ENCODE measurements around the gene ZNF764.
"Not testable (repeated sequence)": the region's sequence is repeated elsewhere in the genome, so short reads cannot be mapped to it uniquely, and the experiment has no call there.

ZNF764 gene

GRCh38 chr16:30527635-30528178, 30.5 kb downstream of the ZNF764 start:
- DNase-seq (ENCODE audit: low spot score), result no peak

GRCh38 chr16:30526823-30527634, 31.1 kb downstream of the ZNF764 start:
- DNase-seq (ENCODE audit: low spot score), result peak; percentile 98

- peak; percentile 16 for DNase-seq (ENCODE audit: low spot score)
Observed at GRCh38 chr16:30526137-30526822, 31.9 kb downstream of the ZNF764 start, which contains the start of gene ZNF768. TSS of gene ZNF768 (minus strand) at chr16:30526566. CDS start at chr16:30526413, 153 bp downstream.

GRCh38 chr16:30525844-30526136, 32.4 kb downstream of the ZNF764 start:
- no peak for DNase-seq (ENCODE audit: low spot score)

- no peak for DNase-seq (ENCODE audit: low spot score)
Observed at GRCh38 chr16:30524575-30525568, 33.3 kb downstream of the ZNF764 start.

GRCh38 chr16:30523768-30524574, 34.2 kb downstream of the ZNF764 start:
- no peak for DNase-seq (ENCODE audit: low spot score)

GRCh38 chr16:30522702-30523463, 35.3 kb downstream of the ZNF764 start:
- not testable (repeated sequence) for DNase-seq (ENCODE audit: low spot score)

- no peak for DNase-seq (ENCODE audit: low spot score)
Observed at GRCh38 chr16:30521873-30522641, 36.1 kb downstream of the ZNF764 start.

GRCh38 chr16:30521476-30521872, 36.7 kb downstream of the ZNF764 start:
- no peak for DNase-seq (ENCODE audit: low spot score)

GRCh38 chr16:30519120-30520049, 38.8 kb downstream of the ZNF764 start:
- DNase-seq (ENCODE audit: low spot score), result no peak

- DNase-seq (ENCODE audit: low spot score), result no peak
Observed at GRCh38 chr16:30518552-30518951, 39.6 kb downstream of the ZNF764 start.

- no peak for DNase-seq (ENCODE audit: low spot score)
Observed at GRCh38 chr16:30515275-30515674, 42.9 kb downstream of the ZNF764 start.

- DNase-seq (ENCODE audit: low spot score), result no peak
Observed at GRCh38 chr16:30511509-30511908, 46.7 kb downstream of the ZNF764 start.

GRCh38 chr16:30510376-30510938, 47.7 kb downstream of the ZNF764 start:
- DNase-seq (ENCODE audit: low spot score), result no peak

- no peak for DNase-seq (ENCODE audit: low spot score)
Observed at GRCh38 chr16:30509081-30509765, 49.0 kb downstream of the ZNF764 start.
